H1 (cell line): ENCODE results near the gene NSUN2. TPM values are rescaled to one million over a fixed set of nuclear protein-coding genes. Genes with fewer than 3 reads are reported as not detected.

Experiments
- ATF3 ChIP-seq: IDR thresholded peaks from 2 replicates; pipeline ENCODE4 v1.6.1; 2011; ENCODE audit warnings: low read depth, mild to moderate bottlenecking, low read length; ENCODE audit not compliant: insufficient read depth
- CHD1 ChIP-seq: IDR thresholded peaks from 2 replicates; pipeline ENCODE4 v1.6.1; 2012; ENCODE audit warnings: low read depth, low read length, improper control_type of control experiment
- CHD7 ChIP-seq: fragments of 300-600 bp; sonication (generic); IDR thresholded peaks from 2 replicates; pipeline ENCODE4 v1.7.1; 2012; ENCODE audit warnings: low read length, moderate library complexity, mild to moderate bottlenecking, inconsistent platforms; ENCODE audit not compliant: insufficient replicate concordance
- EP300 ChIP-seq, 2 experiments: IDR thresholded peaks; 1 replicate in 1 of 2; 2 replicates in 1 of 2; pipeline ENCODE4 v1.6.1; 2011 to 2012; ENCODE audit warnings: low read depth in 2 of 2, low read length in 2 of 2, mild to moderate bottlenecking in 2 of 2, borderline replicate concordance in 1 of 2, inconsistent platforms in 1 of 2, moderate library complexity in 1 of 2
- JUND ChIP-seq: IDR thresholded peaks from 2 replicates; pipeline ENCODE4 v1.6.1; 2011; ENCODE audit warnings: mild to moderate bottlenecking, improper control_type of control experiment, low read length
- KDM1A ChIP-seq: fragments of 200-600, 300-600 bp; sonication (generic); IDR thresholded peaks from 2 replicates; pipeline ENCODE4 v1.7.1; 2016; ENCODE audit warnings: mild to moderate bottlenecking, low read length, borderline replicate concordance
- KDM5A ChIP-seq: fragments of 200-600 bp; IDR thresholded peaks from 2 replicates; pipeline ENCODE4 v1.7.1; 2012; ENCODE audit warnings: mild to moderate bottlenecking, low read length, inconsistent platforms, mixed read lengths
- RAD21 ChIP-seq, 2 experiments: IDR thresholded peaks in 1 of 2; conservative IDR thresholded peaks in 1 of 2; 2 replicates each; pipeline ENCODE4 v1.6.1; 2011; ENCODE audit warnings: low read depth in 2 of 2, low read length in 2 of 2, improper control_type of control experiment in 1 of 2, inconsistent platforms in 1 of 2, mild to moderate bottlenecking in 1 of 2, moderate library complexity in 1 of 2
- SAP30 ChIP-seq: fragments of 300-600 bp; sonication (generic); IDR thresholded peaks from 2 replicates; pipeline ENCODE4 v1.7.1; 2012; ENCODE audit warnings: low read length, moderate library complexity, mild to moderate bottlenecking, inconsistent platforms; ENCODE audit not compliant: insufficient read depth, insufficient replicate concordance
- SUZ12 ChIP-seq: fragments of 200-600 bp; sonication (generic); IDR thresholded peaks from 2 replicates; pipeline ENCODE4 v1.6.1; 2012; ENCODE audit warnings: mild to moderate bottlenecking, inconsistent platforms, low read length, moderate library complexity, mixed read lengths
- polyA plus RNA-seq, 7 experiments: library from polyadenylated mRNA; depleted of rRNA in 3 of 7; stranded (reverse) in 5 of 7; unstranded in 2 of 7; fragments of >200 nt in 5 of 7; fragments of 200-250 nt in 2 of 7; gene quantifications; 1 replicate in 5 of 7; 2 replicates in 1 of 7; 4 replicates in 1 of 7; pipeline versions ENCODE4 v1.2.1 to v1.2.3, GENCODE V29; 2011 to 2013; ENCODE audit warnings: missing spikeins in 2 of 7, mixed read lengths in 2 of 7
- total RNA-seq: library from RNA; stranded (reverse); fragmentation: NEBNext Ultra II Directional; extraction: Animal tissue kit (Norgen Biotek cat#: 25700); gene quantifications from 2 replicates; pipeline ENCODE4 v1.2.1, GENCODE V29; 2021

NSUN2 gene
- total and polyA plus RNA-seq, 2 of the 8 experiments (the other 6 are each of a cell fraction or from before 2014, with no cell fraction given) = 47.3 to 94.7 TPM

- TF ChIP-seq CHD7 (no peak), EP300 (IDR thresholded peaks at IDR 0.05; ENCODE audit: borderline replicate concordance in 1 of 2, low read depth in 2 of 2, low read length in 2 of 2) (no peak), KDM5A (no peak), RAD21 (IDR thresholded peaks at IDR 0.05 in 1 of 2, conservative IDR thresholded peaks at IDR 0.05 in 1 of 2; ENCODE audit: low read depth in 2 of 2, low read length in 2 of 2) (no peak), ATF3 (no peak), SUZ12 (no peak), JUND (no peak), KDM1A (no peak), SAP30 (no peak), CHD1 (no peak)
These were observed 48.8 kb upstream of the NSUN2 start (continued) for GRCh38 chr5:6681682-6682081.
